GM23338 (cell line): Measurements from ENCODE around the gene UBE2E2. TPM values are rescaled to one million over a fixed set of nuclear protein-coding genes. Genes with fewer than 3 reads are reported as not detected.

ENCODE experiments used
- ATAC-seq: fragments of 200-7000 bp; cut with Tn5 transposase; 3 replicates; pipeline ENCODE4 v1.9.1; 2020
- DNase-seq: peaks from one replicate; pipeline ENCODE4 v3.0.0-alpha.2; 2015; ENCODE audit warnings: low spot score
- H2AFZ ChIP-seq: fragments of 200-600 bp; sonication (generic); 2 replicates; pipeline ENCODE4 v1.8.0; 2016; ENCODE audit warnings: antibody characterized with exemption, mild to moderate bottlenecking, moderate library complexity
- H3F3A ChIP-seq: fragments of 200-600 bp; sonication (generic); replicated peaks from 2 replicates; pipeline ENCODE4 v1.8.0; 2017; ENCODE audit warnings: antibody characterized with exemption, mixed run types, low read depth
- H3K27ac ChIP-seq: fragments of 200-600 bp; sonication (generic); 2 replicates; pipeline ENCODE4 v1.6.1; 2016; ENCODE audit warnings: low read depth
- H3K27me3 ChIP-seq: fragments of 200-600 bp; sonication (generic); 2 replicates; pipeline ENCODE4 v1.8.0; 2016; ENCODE audit warnings: mild to moderate bottlenecking, mixed run types, moderate library complexity; ENCODE audit not compliant: insufficient read depth
- H3K36me3 ChIP-seq: fragments of 200-600 bp; sonication (generic); 2 replicates; pipeline ENCODE4 v1.8.0; 2016; ENCODE audit warnings: mild to moderate bottlenecking; ENCODE audit not compliant: insufficient read depth
- H3K4me1 ChIP-seq: fragments of 200-600 bp; sonication (generic); 2 replicates; pipeline ENCODE4 v1.8.0; 2016; ENCODE audit warnings: mild to moderate bottlenecking, moderate library complexity; ENCODE audit not compliant: insufficient read depth
- H3K4me2 ChIP-seq: fragments of 200-600 bp; sonication (generic); 2 replicates; pipeline ENCODE4 v1.7.1; 2017; ENCODE audit warnings: mixed run types
- H3K4me3 ChIP-seq: fragments of 200-600 bp; sonication (generic); 2 replicates; pipeline ENCODE4 v1.6.1; 2016; ENCODE audit warnings: mixed run types
- H3K79me2 ChIP-seq: fragments of 200-600 bp; sonication (generic); replicated peaks from 2 replicates; pipeline ENCODE4 v1.8.0; 2017; ENCODE audit warnings: mild to moderate bottlenecking; ENCODE audit not compliant: insufficient read depth
- H3K9me2 ChIP-seq: fragments of 200-600 bp; sonication (generic); 2 replicates; pipeline ENCODE4 v1.8.0; 2017; ENCODE audit not compliant: insufficient read depth
- H4K20me1 ChIP-seq: fragments of 200-600 bp; sonication (generic); replicated peaks from 2 replicates; pipeline ENCODE4 v1.8.0; 2017; ENCODE audit warnings: mild to moderate bottlenecking; ENCODE audit not compliant: insufficient read depth
- H3K27ac Mint-ChIP-seq: 2 replicates; pipeline ENCODE4 v1.8.0; 2020; ENCODE audit warnings: inconsistent platforms, mild to moderate bottlenecking, moderate library complexity, mixed read lengths
- H3K27me3 Mint-ChIP-seq: 3 replicates; pipeline ENCODE4 v1.8.0; 2022; ENCODE audit warnings: low read depth, mild to moderate bottlenecking, moderate library complexity, mixed read lengths, inconsistent platforms; ENCODE audit not compliant: insufficient read depth, poor library complexity
- H3K36me3 Mint-ChIP-seq: 3 replicates; pipeline ENCODE4 v1.8.0; 2021; ENCODE audit warnings: low read depth, mild to moderate bottlenecking, inconsistent platforms, moderate library complexity, mixed read lengths
- H3K4me1 Mint-ChIP-seq: 3 replicates; pipeline ENCODE4 v1.8.0; 2020; ENCODE audit warnings: mild to moderate bottlenecking, inconsistent platforms, mixed read lengths
- H3K4me3 Mint-ChIP-seq: 3 replicates; pipeline ENCODE4 v1.8.0; 2021; ENCODE audit warnings: moderate library complexity, mild to moderate bottlenecking, inconsistent platforms, mixed read lengths
- H3K9me3 Mint-ChIP-seq: 3 replicates; pipeline ENCODE4 v1.8.0; 2020; ENCODE audit warnings: moderate library complexity, mild to moderate bottlenecking, inconsistent platforms, mixed read lengths
- CREB1 ChIP-seq: fragments of 250-450 bp; sonication (Bioruptor Pico); IDR thresholded peaks from 2 replicates; pipeline ENCODE4 v1.5.0; 2020; ENCODE audit warnings: low read depth, mild to moderate bottlenecking, moderate library complexity
- EZH2 ChIP-seq: fragments of 200-600 bp; sonication (generic); IDR thresholded peaks from one replicate; pipeline ENCODE4 v1.8.0; 2017; ENCODE audit warnings: antibody characterized with exemption, mild to moderate bottlenecking, low read depth; ENCODE audit not compliant: unreplicated experiment
- EZH2phosphoT487 ChIP-seq: fragments of 200-600 bp; sonication (generic); IDR thresholded peaks from one replicate; pipeline ENCODE4 v1.8.1; 2018; ENCODE audit warnings: antibody characterized with exemption; ENCODE audit not compliant: unreplicated experiment
- JUNB ChIP-seq: IDR thresholded peaks from one replicate; pipeline ENCODE4 v1.6.1; 2016; ENCODE audit warnings: antibody characterized with exemption; ENCODE audit not compliant: unreplicated experiment
- POLR2AphosphoS5 ChIP-seq: IDR thresholded peaks from 2 replicates; pipeline ENCODE4 v1.6.1; 2016; ENCODE audit warnings: antibody characterized with exemption, low read depth
- ZNF114 ChIP-seq: fragments of 250-450 bp; sonication (Bioruptor Pico); IDR thresholded peaks from 2 replicates; pipeline ENCODE4 v1.5.0; 2020; ENCODE audit warnings: mild to moderate bottlenecking, moderate library complexity
- ZNF331 ChIP-seq: fragments of 250-450 bp; sonication (Bioruptor Pico); IDR thresholded peaks from 2 replicates; pipeline ENCODE4 v1.5.0; 2020; ENCODE audit warnings: low read depth, mild to moderate bottlenecking, moderate library complexity
- polyA plus RNA-seq: library from polyadenylated mRNA; unstranded; fragments of >200 nt; fragmentation: Nextera tagmentation; extraction: Ambion mirVana; gene quantifications from 2 replicates; pipeline ENCODE4 v1.2.1, GENCODE V29; 2016
- total RNA-seq: library from RNA; depleted of rRNA; stranded (reverse); fragments of >200 nt; shearing (Covaris generic); gene quantifications from 2 replicates; pipeline ENCODE4 v1.2.3, GENCODE V29; 2014
- TF ChIP-seq, protein P1 (sequence below): IDR thresholded peaks from one replicate; pipeline ENCODE4 v1.6.1; 2018; ENCODE audit warnings: antibody characterized with exemption; ENCODE audit not compliant: unreplicated experiment
- TF ChIP-seq, protein P2 (sequence below), 2 experiments: fragments of 200-600 bp in 1 of 2; sonication (generic) in 1 of 2; conservative IDR thresholded peaks; 2 replicates each; pipeline versions ENCODE4 v1.5.1 to v1.6.1; 2016 to 2017; ENCODE audit warnings: antibody characterized with exemption in 2 of 2, low read depth in 2 of 2, mild to moderate bottlenecking in 2 of 2, moderate library complexity in 1 of 2
- TF ChIP-seq, protein P3 (sequence below): IDR thresholded peaks from 2 replicates; pipeline ENCODE4 v1.6.1; 2016; ENCODE audit warnings: antibody characterized with exemption

UBE2E2 gene
- total and polyA plus RNA-seq, 2 experiments from 2014 or later = 86.9 to 169 TPM

DNA sequence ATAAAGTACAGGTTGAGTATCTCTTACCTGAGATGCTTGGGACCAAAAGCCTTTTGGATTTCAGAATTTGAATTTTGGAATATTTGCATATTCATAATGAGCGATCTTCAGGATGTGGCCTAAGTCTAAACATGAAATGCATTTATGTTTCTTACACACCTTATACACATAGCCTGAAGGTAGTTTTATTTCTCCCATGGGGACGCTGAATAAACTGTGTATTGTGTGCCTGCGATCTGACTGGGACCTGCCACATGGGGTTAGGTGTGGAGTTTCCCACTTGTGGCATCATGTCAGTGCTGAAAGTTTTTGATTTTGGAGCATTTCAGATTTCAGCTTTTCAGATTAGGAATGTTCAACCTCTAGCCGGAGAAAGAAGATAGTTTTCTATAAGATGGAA is 35.5 kb downstream of the UBE2E2 start:
- ATAC-seq (no peak), DNase-seq (no peak)
- TF ChIP-seq EZH2phosphoT487 (no peak), ZNF331 (CRISPR knock-in tag) (no peak), CREB1 (CRISPR knock-in tag) (no peak), EZH2 (no peak), POLR2AphosphoS5 (no peak), JUNB (no peak), ZNF114 (CRISPR knock-in tag) (no peak)
- TF ChIP-seq, protein P1, sequence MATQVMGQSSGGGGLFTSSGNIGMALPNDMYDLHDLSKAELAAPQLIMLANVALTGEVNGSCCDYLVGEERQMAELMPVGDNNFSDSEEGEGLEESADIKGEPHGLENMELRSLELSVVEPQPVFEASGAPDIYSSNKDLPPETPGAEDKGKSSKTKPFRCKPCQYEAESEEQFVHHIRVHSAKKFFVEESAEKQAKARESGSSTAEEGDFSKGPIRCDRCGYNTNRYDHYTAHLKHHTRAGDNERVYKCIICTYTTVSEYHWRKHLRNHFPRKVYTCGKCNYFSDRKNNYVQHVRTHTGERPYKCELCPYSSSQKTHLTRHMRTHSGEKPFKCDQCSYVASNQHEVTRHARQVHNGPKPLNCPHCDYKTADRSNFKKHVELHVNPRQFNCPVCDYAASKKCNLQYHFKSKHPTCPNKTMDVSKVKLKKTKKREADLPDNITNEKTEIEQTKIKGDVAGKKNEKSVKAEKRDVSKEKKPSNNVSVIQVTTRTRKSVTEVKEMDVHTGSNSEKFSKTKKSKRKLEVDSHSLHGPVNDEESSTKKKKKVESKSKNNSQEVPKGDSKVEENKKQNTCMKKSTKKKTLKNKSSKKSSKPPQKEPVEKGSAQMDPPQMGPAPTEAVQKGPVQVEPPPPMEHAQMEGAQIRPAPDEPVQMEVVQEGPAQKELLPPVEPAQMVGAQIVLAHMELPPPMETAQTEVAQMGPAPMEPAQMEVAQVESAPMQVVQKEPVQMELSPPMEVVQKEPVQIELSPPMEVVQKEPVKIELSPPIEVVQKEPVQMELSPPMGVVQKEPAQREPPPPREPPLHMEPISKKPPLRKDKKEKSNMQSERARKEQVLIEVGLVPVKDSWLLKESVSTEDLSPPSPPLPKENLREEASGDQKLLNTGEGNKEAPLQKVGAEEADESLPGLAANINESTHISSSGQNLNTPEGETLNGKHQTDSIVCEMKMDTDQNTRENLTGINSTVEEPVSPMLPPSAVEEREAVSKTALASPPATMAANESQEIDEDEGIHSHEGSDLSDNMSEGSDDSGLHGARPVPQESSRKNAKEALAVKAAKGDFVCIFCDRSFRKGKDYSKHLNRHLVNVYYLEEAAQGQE = no peak
- H3K4me1 Mint-ChIP-seq = peaks cover 40% of the 10 kb centered on the region
- Histone ChIP-seq H3K4me3 (no peak overlapping the region), H3K9me2 (no peaks in the 10 kb centered on the region), H2AFZ (no peak overlapping the region), H3K79me2 (peaks cover 96% of the 10 kb centered on the region), H4K20me1 (0 out of 2 replicates have a peak, but pooled peaks cover 3% of the 10 kb centered on the region), H3K27me3 (no peaks in the 10 kb centered on the region), H3K36me3 (no peaks in the 10 kb centered on the region), H3F3A (no peaks in the 10 kb centered on the region), H3K4me1 (peaks cover 40% of the 10 kb centered on the region), H3K27ac (no peak overlapping the region), H3K4me2 (no peak overlapping the region)
- no peaks in the 10 kb centered on the region for H3K36me3 Mint-ChIP-seq
- no peak overlapping the region for H3K4me3 Mint-ChIP-seq
- 0 out of 2 replicates have a peak overlapping the region, but pooled peaks have one; percentile 42 for H3K27ac Mint-ChIP-seq
- H3K27me3 Mint-ChIP-seq = no peaks in the 10 kb centered on the region
- no peaks in the 10 kb centered on the region for H3K9me3 Mint-ChIP-seq

DNA sequence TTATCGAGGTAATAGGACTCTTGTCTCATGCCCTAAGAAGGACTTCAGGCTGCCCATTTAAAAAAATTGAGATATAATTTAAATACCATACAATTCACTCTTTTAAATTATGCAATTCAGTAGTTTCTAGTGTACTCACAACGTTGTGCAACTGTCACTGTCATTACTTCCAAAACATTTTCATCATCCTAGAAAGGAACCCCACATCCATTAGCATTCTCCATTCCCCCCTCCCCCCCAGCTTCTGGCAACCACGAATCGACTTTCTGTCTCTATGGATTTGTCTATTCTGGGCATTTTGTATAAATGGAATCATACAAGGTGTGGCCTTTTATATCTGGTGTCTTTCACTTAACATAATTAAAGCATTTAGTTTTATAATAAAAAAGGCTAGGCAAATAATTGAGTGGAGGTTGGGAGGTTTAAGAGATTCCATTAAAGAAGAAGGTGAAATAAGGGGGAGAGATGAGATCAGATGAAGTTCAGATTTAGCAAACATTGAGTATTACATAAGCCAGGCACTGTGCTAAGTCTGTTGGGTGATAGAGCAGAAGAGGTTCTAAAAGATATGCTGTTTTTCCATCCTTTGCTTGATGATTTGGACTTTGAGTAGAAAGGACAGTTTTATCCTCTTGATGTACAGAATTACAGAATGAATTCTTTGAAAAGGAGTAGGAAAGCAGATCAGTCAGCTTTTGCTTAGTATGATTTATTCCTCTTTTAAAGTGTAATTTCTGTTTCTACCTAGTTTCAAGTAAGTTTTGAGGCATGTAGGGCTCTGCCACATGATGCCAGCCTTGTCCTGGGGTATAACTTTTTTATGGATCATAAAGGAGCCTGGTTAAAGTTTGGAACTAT is 36.3 kb downstream of the UBE2E2 start:
- no peak for DNase-seq
- Histone ChIP-seq H3K36me3 (no peaks in the 10 kb centered on the region), H3K27ac (no peak overlapping the region), H3K27me3 (no peaks in the 10 kb centered on the region), H3F3A (no peaks in the 10 kb centered on the region), H3K9me2 (no peaks in the 10 kb centered on the region), H4K20me1 (0 out of 2 replicates have a peak, but pooled peaks cover 3% of the 10 kb centered on the region), H3K4me3 (no peak overlapping the region), H2AFZ (no peak overlapping the region), H3K4me1 (peaks cover 40% of the 10 kb centered on the region), H3K79me2 (peaks cover 96% of the 10 kb centered on the region), H3K4me2 (no peak overlapping the region)
- peak overlapping the region; percentile 16; the same call in 1 of the 2 replicates for H3K27ac Mint-ChIP-seq
- H3K4me1 Mint-ChIP-seq = peaks cover 40% of the 10 kb centered on the region
- no peak overlapping the region for H3K4me3 Mint-ChIP-seq
- ATAC-seq = no peak
- no peaks in the 10 kb centered on the region for H3K36me3 Mint-ChIP-seq
- no peaks in the 10 kb centered on the region for H3K27me3 Mint-ChIP-seq
- H3K9me3 Mint-ChIP-seq = no peaks in the 10 kb centered on the region
- TF ChIP-seq ZNF331 (CRISPR knock-in tag) = no peak
- TF ChIP-seq, protein P2, sequence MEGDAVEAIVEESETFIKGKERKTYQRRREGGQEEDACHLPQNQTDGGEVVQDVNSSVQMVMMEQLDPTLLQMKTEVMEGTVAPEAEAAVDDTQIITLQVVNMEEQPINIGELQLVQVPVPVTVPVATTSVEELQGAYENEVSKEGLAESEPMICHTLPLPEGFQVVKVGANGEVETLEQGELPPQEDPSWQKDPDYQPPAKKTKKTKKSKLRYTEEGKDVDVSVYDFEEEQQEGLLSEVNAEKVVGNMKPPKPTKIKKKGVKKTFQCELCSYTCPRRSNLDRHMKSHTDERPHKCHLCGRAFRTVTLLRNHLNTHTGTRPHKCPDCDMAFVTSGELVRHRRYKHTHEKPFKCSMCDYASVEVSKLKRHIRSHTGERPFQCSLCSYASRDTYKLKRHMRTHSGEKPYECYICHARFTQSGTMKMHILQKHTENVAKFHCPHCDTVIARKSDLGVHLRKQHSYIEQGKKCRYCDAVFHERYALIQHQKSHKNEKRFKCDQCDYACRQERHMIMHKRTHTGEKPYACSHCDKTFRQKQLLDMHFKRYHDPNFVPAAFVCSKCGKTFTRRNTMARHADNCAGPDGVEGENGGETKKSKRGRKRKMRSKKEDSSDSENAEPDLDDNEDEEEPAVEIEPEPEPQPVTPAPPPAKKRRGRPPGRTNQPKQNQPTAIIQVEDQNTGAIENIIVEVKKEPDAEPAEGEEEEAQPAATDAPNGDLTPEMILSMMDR (conservative IDR thresholded peaks at IDR 0.05; ENCODE audit: low read depth in 2 of 2) = no peak
- TF ChIP-seq POLR2AphosphoS5 = no peak
- TF ChIP-seq, protein P1 = no peak
- TF ChIP-seq JUNB = no peak
- TF ChIP-seq, protein P3, sequence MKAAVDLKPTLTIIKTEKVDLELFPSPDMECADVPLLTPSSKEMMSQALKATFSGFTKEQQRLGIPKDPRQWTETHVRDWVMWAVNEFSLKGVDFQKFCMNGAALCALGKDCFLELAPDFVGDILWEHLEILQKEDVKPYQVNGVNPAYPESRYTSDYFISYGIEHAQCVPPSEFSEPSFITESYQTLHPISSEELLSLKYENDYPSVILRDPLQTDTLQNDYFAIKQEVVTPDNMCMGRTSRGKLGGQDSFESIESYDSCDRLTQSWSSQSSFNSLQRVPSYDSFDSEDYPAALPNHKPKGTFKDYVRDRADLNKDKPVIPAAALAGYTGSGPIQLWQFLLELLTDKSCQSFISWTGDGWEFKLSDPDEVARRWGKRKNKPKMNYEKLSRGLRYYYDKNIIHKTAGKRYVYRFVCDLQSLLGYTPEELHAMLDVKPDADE = no peak
- TF ChIP-seq ZNF114 (CRISPR knock-in tag) = no peak
